AG08396 (cell line): ENCODE data around the gene JCAD.
"Not testable (repeated sequence)": the region's sequence is repeated elsewhere in the genome, so short reads cannot be mapped to it uniquely, and the experiment has no call there.

Source experiments
- DNase-seq: peaks from one replicate; pipeline ENCODE4 v3.0.0; 2012; ENCODE audit warnings: low spot score, mixed read lengths

JCAD gene

GRCh38 chr10:29982997-29983648 lies 76.3 kb downstream of the JCAD start:
- DNase-seq: no peak

- no peak for DNase-seq
Measured at GRCh38 chr10:29981510-29981909, 77.9 kb downstream of the JCAD start.

- DNase-seq: no peak
Measured at GRCh38 chr10:29980084-29980483, 79.3 kb downstream of the JCAD start.

GRCh38 chr10:29979421-29979779 lies 80.0 kb downstream of the JCAD start:
- not testable (repeated sequence) for DNase-seq

GRCh38 chr10:29977171-29977570 lies 82.2 kb downstream of the JCAD start:
- no peak for DNase-seq

GRCh38 chr10:29976134-29976533 lies 83.3 kb downstream of the JCAD start:
- no peak for DNase-seq

- no peak for DNase-seq
Measured at GRCh38 chr10:29974773-29975172, 84.6 kb downstream of the JCAD start.

GRCh38 chr10:29973921-29974320 lies 85.5 kb downstream of the JCAD start:
- no peak for DNase-seq

GRCh38 chr10:29970576-29970975 lies 88.8 kb downstream of the JCAD start:
- no peak for DNase-seq

GRCh38 chr10:29970012-29970396 lies 89.4 kb downstream of the JCAD start:
- no peak for DNase-seq

GRCh38 chr10:29969255-29970011 lies 90.0 kb downstream of the JCAD start:
- no peak for DNase-seq

- no peak for DNase-seq
Measured at GRCh38 chr10:29968585-29968984, 90.8 kb downstream of the JCAD start.

GRCh38 chr10:29966269-29966668 lies 93.1 kb downstream of the JCAD start:
- no peak for DNase-seq
